HepG2 (cell line): ENCODE measurements around the gene NGEF. TPM values are rescaled to one million over a fixed set of nuclear protein-coding genes. Genes with fewer than 3 reads are reported as not detected.

ENCODE experiments used
- ATAC-seq: fragments of 200-7000 bp; cut with Tn5 transposase; 3 replicates; pipeline ENCODE4 v1.9.1; 2020; ENCODE audit warnings: mild to moderate bottlenecking, moderate library complexity
- BruUV-seq: library from RNA; stranded (reverse); fragments of 400-500 nt; replicated peaks from 2 replicates; lab custom pipeline; 2021; lab: Mats Ljungman, UMichigan
- CTCF ChIA-PET: fragments of 300-600 bp; formaldehyde crosslinking; extraction: SDS; loops from one replicate; lab custom pipeline; 2021; ENCODE audit warnings: low total read pairs, inconsistent platforms, low intra/inter-chr PET ratio; lab: Yijun Ruan, JAX
- POLR2A ChIA-PET: fragments of 350-600 bp; sonication (Branson Sonifier 250); formaldehyde crosslinking; loops from one replicate; lab custom pipeline; 2020; ENCODE audit warnings: antibody characterized with exemption, inconsistent platforms; lab: Yijun Ruan, JAX
- DNase-seq: peaks from one replicate; pipeline ENCODE4 v3.0.0-alpha.2; 2015; ENCODE audit warnings: low spot score
- FAIRE-seq: peaks from 3 replicates; lab custom pipeline; 2011; peaks lifted over from hg19 to GRCh38; lab: Jason Lieb, UNC
- H2AFZ ChIP-seq: one replicate; pipeline ENCODE4 v1.6.1; 2011; ENCODE audit warnings: low read length, inconsistent platforms
- H3K27ac ChIP-seq: fragments of 300-600 bp; 3 replicates; pipeline ENCODE4 v1.8.0; 2011; ENCODE audit warnings: mixed run types, mild to moderate bottlenecking, mixed read lengths, low read length, inconsistent platforms; ENCODE audit not compliant: insufficient read depth; ENCODE audit errors: extremely low read length
- H3K27me3 ChIP-seq, 2 experiments: fragments of 200-600 bp in 1 of 2; 2 replicates in 1 of 2; 3 replicates in 1 of 2; pipeline versions ENCODE4 v1.6.0 to v1.8.0; 2011; ENCODE audit warnings: low read length in 2 of 2, mild to moderate bottlenecking in 2 of 2, moderate library complexity in 2 of 2, inconsistent platforms in 1 of 2; ENCODE audit not compliant: insufficient read depth in 2 of 2, control insufficient read depth in 1 of 2
- H3K36me3 ChIP-seq, 2 experiments: fragments of 200-600 bp in 1 of 2; replicated peaks in 1 of 2; 2 replicates in 1 of 2; 3 replicates in 1 of 2; pipeline versions ENCODE4 v1.5.1 to v1.8.0; 2011; ENCODE audit warnings: low read length in 2 of 2, inconsistent platforms in 1 of 2; ENCODE audit not compliant: insufficient read depth in 2 of 2, control insufficient read depth in 1 of 2
- H3K4me1 ChIP-seq: 2 replicates; pipeline ENCODE4 v1.5.1; 2012; ENCODE audit warnings: low read length, inconsistent platforms; ENCODE audit not compliant: insufficient read depth
- H3K4me2 ChIP-seq: 2 replicates; pipeline ENCODE4 v1.6.0; 2011; ENCODE audit warnings: low read depth, low read length, inconsistent platforms
- H3K4me3 ChIP-seq, 3 experiments: fragments of 200-600 bp in 1 of 3; sonication (generic), shearing (Covaris generic) in 1 of 3; replicated peaks in 1 of 3; 2 replicates each; pipeline ENCODE4 v1.5.1; 2011 to 2016; ENCODE audit warnings: low read length in 3 of 3, inconsistent platforms in 2 of 3, low read depth in 2 of 3, mild to moderate bottlenecking in 2 of 3, control low read depth in 1 of 3, mixed read lengths in 1 of 3; ENCODE audit not compliant: insufficient read depth in 1 of 3
- H3K79me2 ChIP-seq: one replicate; pipeline ENCODE4 v1.6.1; 2011; ENCODE audit warnings: low read length, inconsistent platforms; ENCODE audit not compliant: insufficient read depth
- H3K9ac ChIP-seq: 2 replicates; pipeline ENCODE4 v1.6.0; 2011; ENCODE audit warnings: mild to moderate bottlenecking, low read depth, low read length, inconsistent platforms; ENCODE audit not compliant: insufficient read depth
- H3K9me3 ChIP-seq: 2 replicates; pipeline ENCODE4 v1.5.1; 2012; ENCODE audit warnings: mild to moderate bottlenecking, low read length
- H4K20me1 ChIP-seq: 2 replicates; pipeline ENCODE4 v1.6.0; 2011; ENCODE audit warnings: inconsistent platforms, mild to moderate bottlenecking, low read length, moderate library complexity; ENCODE audit not compliant: insufficient read depth
- ATF6 ChIP-seq: sonication (generic); formaldehyde crosslinking; conservative IDR thresholded peaks from 2 replicates; pipeline ENCODE4 v1.4.0; 2020; ENCODE audit warnings: missing genetic modification reagents
- FOXJ3 ChIP-seq: sonication (generic); formaldehyde crosslinking; IDR thresholded peaks from 2 replicates; pipeline ENCODE4 v1.4.0; 2020; ENCODE audit warnings: missing genetic modification reagents, mild to moderate bottlenecking, borderline replicate concordance
- SOX5 ChIP-seq: IDR thresholded peaks from 2 replicates; pipeline ENCODE4 v1.6.1; 2016; ENCODE audit warnings: borderline replicate concordance
- STAG1 ChIP-seq: sonication (generic); formaldehyde crosslinking; IDR thresholded peaks from 2 replicates; pipeline ENCODE4 v1.4.0; 2020; ENCODE audit warnings: missing genetic modification reagents
- TEF ChIP-seq: sonication (generic); formaldehyde crosslinking; IDR thresholded peaks from 2 replicates; pipeline ENCODE4 v1.5.0; 2020; ENCODE audit warnings: missing genetic modification reagents
- THAP11 ChIP-seq: IDR thresholded peaks from 2 replicates; pipeline ENCODE4 v1.6.1; 2016; ENCODE audit warnings: missing biosample characterization, missing genetic modification reagents
- YEATS4 ChIP-seq: sonication (generic); formaldehyde crosslinking; IDR thresholded peaks from 2 replicates; pipeline ENCODE4 v1.4.0; 2020; ENCODE audit warnings: missing genetic modification reagents, borderline replicate concordance
- ZIK1 ChIP-seq: sonication (generic); formaldehyde crosslinking; IDR thresholded peaks from 2 replicates; pipeline ENCODE4 v1.5.0; 2020; ENCODE audit warnings: mild to moderate bottlenecking, low read depth, missing genetic modification reagents, borderline replicate concordance
- ZNF550 ChIP-seq: sonication (generic); formaldehyde crosslinking; IDR thresholded peaks from 2 replicates; pipeline ENCODE4 v1.4.0; 2020; ENCODE audit warnings: mild to moderate bottlenecking, missing genetic modification reagents, borderline replicate concordance
- ZNF740 ChIP-seq: sonication (generic); formaldehyde crosslinking; IDR thresholded peaks from 2 replicates; pipeline ENCODE4 v1.4.0; 2020; ENCODE audit warnings: missing genetic modification reagents
- ZNF782 ChIP-seq: sonication (generic); formaldehyde crosslinking; IDR thresholded peaks from 2 replicates; pipeline ENCODE4 v1.4.0; 2020; ENCODE audit warnings: missing genetic modification reagents, mild to moderate bottlenecking, borderline replicate concordance
- WGBS: methylation state at CpG from one replicate; pipeline ENCODE4 v1.1.6; 2017; ENCODE audit warnings: low lambda C conversion rate; 5-methylcytosine and 5-hydroxymethylcytosine counted together
- in situ Hi-C: cut with HindIII; loops from 2 replicates; pipeline ENCODE4 v1.10.0; 2017; ENCODE audit warnings: low pct_unique_long_range_greater_than_20kb; ENCODE audit not compliant: extremely low pct_ligation_motif_present
- intact Hi-C: fragments of 100-400 bp; cut with micrococcal nuclease; formaldehyde crosslinking; loops from one replicate; pipeline ENCODE4 v1.10.0; 2022; ENCODE audit not compliant: unreplicated experiment
- polyA plus RNA-seq, 8 experiments: library from polyadenylated mRNA; depleted of rRNA in 3 of 8; stranded (reverse) in 7 of 8; unstranded in 1 of 8; fragments of >200 nt; fragmentation: Illumina TruSeq in 4 of 8; extraction: Trizol in 4 of 8; gene quantifications; 2 replicates each; pipeline versions ENCODE4 v1.2.1 to v1.2.3, GENCODE V29; 2011 to 2016; ENCODE audit warnings: low read depth in 4 of 8, missing spikeins in 1 of 8, mixed read lengths in 1 of 8; ENCODE audit not compliant: insufficient read depth in 1 of 8
- total RNA-seq, 5 experiments: library from RNA; depleted of rRNA; stranded (reverse); fragments of >200 nt; fragmentation: Illumina TruSeq; extraction: Trizol; gene quantifications; 2 replicates each; pipeline ENCODE4 v1.2.3, GENCODE V29; 2016; ENCODE audit warnings: low read depth in 1 of 5

NGEF gene
- total and polyA plus RNA-seq, 2 of the 13 experiments (the other 11 are each of a cell fraction or from before 2014, with no cell fraction given), result 14.4 to 36.9 TPM

DNA sequence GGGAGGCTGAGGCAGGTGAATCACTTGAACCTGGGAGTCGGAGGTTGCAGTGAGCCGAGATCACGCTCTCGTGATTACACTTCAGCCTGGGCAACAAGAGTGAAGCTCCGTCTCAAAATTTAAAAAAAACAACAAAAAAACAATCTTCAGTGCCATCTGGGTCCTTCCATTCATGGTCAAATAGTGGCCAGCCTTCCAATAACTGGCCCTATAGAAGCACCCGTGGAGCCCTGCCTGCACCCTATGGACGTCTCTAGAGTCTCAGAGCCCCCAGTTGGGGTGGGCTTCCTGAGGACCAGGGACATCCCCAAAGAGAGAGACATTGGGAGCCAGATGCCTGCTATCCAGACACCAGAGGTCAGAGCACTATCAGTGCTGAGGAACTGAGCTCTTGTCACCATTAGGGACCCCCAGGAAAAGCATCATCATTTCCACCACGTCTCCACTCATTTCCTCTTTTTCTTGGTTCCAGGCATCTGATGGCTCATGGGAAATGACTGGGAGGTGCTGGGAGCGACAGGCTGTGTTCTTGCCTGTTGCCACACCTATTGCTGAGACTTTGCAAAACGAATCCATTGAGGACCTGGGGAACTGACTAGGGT is 28.8 kb upstream of the NGEF start:
- no peaks in the 10 kb centered on the region for H4K20me1 ChIP-seq
- ChIA-PET CTCF (no interaction called here), POLR2A (no interaction called here)
- H3K4me2 ChIP-seq, result no peak overlapping the region
- H3K9ac ChIP-seq, result no peak overlapping the region
- TF ChIP-seq ZNF740 (CRISPR knock-in tag) (no peak), TEF (CRISPR knock-in tag) (no peak), ZIK1 (CRISPR knock-in tag) (no peak), YEATS4 (CRISPR knock-in tag) (no peak), THAP11 (CRISPR knock-in tag) (no peak), ZNF550 (CRISPR knock-in tag) (no peak), ATF6 (no peak), ZNF782 (CRISPR knock-in tag) (no peak), STAG1 (CRISPR knock-in tag) (no peak), SOX5 (CRISPR knock-in tag) (no peak), FOXJ3 (CRISPR knock-in tag) (no peak)
- H3K4me1 ChIP-seq, result 0 out of 2 replicates have a peak, but pooled peaks cover 7% of the 10 kb centered on the region
- intact Hi-C loops, result no loop called here
- in situ Hi-C loops, result no loop called here
- no peaks in the 10 kb centered on the region for H3K36me3 ChIP-seq
- H3K79me2 ChIP-seq, result no peaks in the 10 kb centered on the region
- no peaks in the 10 kb centered on the region for H3K9me3 ChIP-seq
- no peak overlapping the region for H2AFZ ChIP-seq
- H3K27ac ChIP-seq, result no peak overlapping the region
- H3K27me3 ChIP-seq, result peaks cover 5 to 59% of the 10 kb centered on the region in 2 experiments; a peak in 4 of 5 replicates
- no peak for DNase-seq
- no peak for ATAC-seq
- 37% methylated on average over 10 of the region's 10 CpGs for WGBS
- no peak for FAIRE-seq
- no peak overlapping the region for H3K4me3 ChIP-seq
- no TSS peak for BruUV-seq
